Thyroid gland (tissue), 4 donors: ENCODE results near the gene LIMCH1. TPM values are rescaled to one million over a fixed set of nuclear protein-coding genes. Genes with fewer than 3 reads are reported as not detected.

Experiments
- DNase-seq, 2 donors: peaks; one replicate each; pipeline ENCODE4 v3.0.0-alpha.2; 2019
- H3K27ac ChIP-seq, 3 donors: fragments of 200-600 bp; sonication (generic); 1 replicate in 2 of 3; 2 replicates in 1 of 3; pipeline ENCODE4 v1.5.1; 2016 to 2019; ENCODE audit warnings: mild to moderate bottlenecking in 1 of 3, moderate library complexity in 1 of 3
- H3K27me3 ChIP-seq: fragments of 200-600 bp; sonication (generic); one replicate; pipeline ENCODE4 v1.5.1; 2019
- H3K36me3 ChIP-seq, 2 donors: fragments of 200-600 bp; sonication (generic); one replicate each; pipeline ENCODE4 v1.5.1; 2016 to 2019
- H3K4me1 ChIP-seq, 2 donors: fragments of 200-600 bp; sonication (generic); one replicate each; pipeline ENCODE4 v1.5.1; 2017 to 2019
- H3K4me3 ChIP-seq, 3 donors: fragments of 200-600 bp; sonication (generic); replicated peaks in 1 of 3; 1 replicate in 2 of 3; 2 replicates in 1 of 3; pipeline ENCODE4 v1.5.1; 2016; ENCODE audit warnings: mild to moderate bottlenecking in 1 of 3
- H3K9me3 ChIP-seq: fragments of 200-600 bp; sonication (generic); one replicate; pipeline ENCODE4 v1.5.1; 2017
- POLR2A ChIP-seq, 2 donors: fragments of 450-650 bp; IDR thresholded peaks; one replicate each; pipeline ENCODE4 v1.6.1; 2017; ENCODE audit warnings: antibody characterized with exemption in 2 of 2, mild to moderate bottlenecking in 2 of 2, moderate library complexity in 1 of 2
- WGBS, 2 donors: methylation state at CpG; one replicate each; pipeline ENCODE4 v1.1.5; 2017; 5-methylcytosine and 5-hydroxymethylcytosine counted together
- intact Hi-C: fragments of 100-400 bp; cut with DNase I; formaldehyde crosslinking; loops from one replicate; pipeline ENCODE4 v1.15.1; 2023
- total RNA-seq, 4 donors: library from RNA; depleted of rRNA; stranded (reverse); fragments of >200 nt; gene quantifications; one replicate each; pipeline ENCODE4 v1.2.3, GENCODE V29; 2016
- TF ChIP-seq, protein P1 (sequence below), 6 experiments: fragments of 200-600 bp in 3 of 6; fragments of 450-650 bp in 3 of 6; sonication (generic) in 3 of 6; IDR thresholded peaks; one replicate each; pipeline ENCODE4 v1.5.1; 2016 to 2019; ENCODE audit warnings: antibody characterized with exemption in 6 of 6, mild to moderate bottlenecking in 2 of 6, inconsistent platforms in 1 of 6, moderate library complexity in 1 of 6

LIMCH1 gene
- total RNA-seq, 4 donors from 2014 or later: 136 to 267 (median 156) TPM

- intact Hi-C loops: no loop called here
- DNase-seq: no peak
- no peaks in the 10 kb centered on the region for H3K36me3 ChIP-seq
- no peak overlapping the region for H3K27ac ChIP-seq
- no peaks in the 10 kb centered on the region for H3K27me3 ChIP-seq
- WGBS, 2 donors: 86 to 91% methylated on average over 1 of the region's 1 CpG
- H3K4me3 ChIP-seq: no peak overlapping the region
- no peaks in the 10 kb centered on the region for H3K9me3 ChIP-seq
- no peak for TF ChIP-seq POLR2A (IDR thresholded peaks at IDR 0.05)
- TF ChIP-seq, protein P1, sequence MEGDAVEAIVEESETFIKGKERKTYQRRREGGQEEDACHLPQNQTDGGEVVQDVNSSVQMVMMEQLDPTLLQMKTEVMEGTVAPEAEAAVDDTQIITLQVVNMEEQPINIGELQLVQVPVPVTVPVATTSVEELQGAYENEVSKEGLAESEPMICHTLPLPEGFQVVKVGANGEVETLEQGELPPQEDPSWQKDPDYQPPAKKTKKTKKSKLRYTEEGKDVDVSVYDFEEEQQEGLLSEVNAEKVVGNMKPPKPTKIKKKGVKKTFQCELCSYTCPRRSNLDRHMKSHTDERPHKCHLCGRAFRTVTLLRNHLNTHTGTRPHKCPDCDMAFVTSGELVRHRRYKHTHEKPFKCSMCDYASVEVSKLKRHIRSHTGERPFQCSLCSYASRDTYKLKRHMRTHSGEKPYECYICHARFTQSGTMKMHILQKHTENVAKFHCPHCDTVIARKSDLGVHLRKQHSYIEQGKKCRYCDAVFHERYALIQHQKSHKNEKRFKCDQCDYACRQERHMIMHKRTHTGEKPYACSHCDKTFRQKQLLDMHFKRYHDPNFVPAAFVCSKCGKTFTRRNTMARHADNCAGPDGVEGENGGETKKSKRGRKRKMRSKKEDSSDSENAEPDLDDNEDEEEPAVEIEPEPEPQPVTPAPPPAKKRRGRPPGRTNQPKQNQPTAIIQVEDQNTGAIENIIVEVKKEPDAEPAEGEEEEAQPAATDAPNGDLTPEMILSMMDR (IDR thresholded peaks at IDR 0.05): no peak
- H3K4me1 ChIP-seq: peaks cover 0 to 4% of the 10 kb centered on the region in 2 donors
Measured at GRCh38 chr4:41556526-41556925, 18.6 kb downstream of the LIMCH1 start.

- no peaks in the 10 kb centered on the region for H3K4me1 ChIP-seq
- intact Hi-C loops: no loop called here
- DNase-seq: no peak
- H3K27ac ChIP-seq: no peak overlapping the region
- TF ChIP-seq, protein P1 (IDR thresholded peaks at IDR 0.05): no peak
- no peak for TF ChIP-seq POLR2A (IDR thresholded peaks at IDR 0.05)
- no peaks in the 10 kb centered on the region for H3K9me3 ChIP-seq
- no peaks in the 10 kb centered on the region for H3K36me3 ChIP-seq
- WGBS, 2 donors: 72 to 86% methylated on average over 2 of the region's 2 CpGs
- no peak overlapping the region for H3K4me3 ChIP-seq
- H3K27me3 ChIP-seq: no peaks in the 10 kb centered on the region
Measured at GRCh38 chr4:41559940-41560516, 22.1 kb downstream of the LIMCH1 start.

DNA sequence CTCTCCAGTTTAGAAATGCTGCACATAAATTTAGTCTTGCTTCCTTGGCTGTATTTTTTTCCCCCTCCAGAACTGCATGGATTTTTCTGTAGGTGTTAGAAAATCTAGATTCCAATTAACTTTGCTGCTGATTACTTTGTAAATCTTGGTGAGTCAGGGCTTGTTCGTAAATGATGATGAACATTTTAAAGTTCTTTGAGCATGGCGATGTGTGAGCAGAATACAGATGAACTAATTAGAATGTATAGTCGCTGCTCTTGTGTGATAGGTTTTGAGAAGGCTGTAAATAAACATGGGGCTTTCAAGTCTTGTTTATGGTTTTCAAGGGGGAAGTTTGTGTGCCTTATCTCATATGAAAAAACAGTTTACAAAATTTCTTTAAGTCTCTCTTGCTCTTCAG is 23.3 kb downstream of the LIMCH1 start:
- TF ChIP-seq POLR2A (IDR thresholded peaks at IDR 0.05): no peak
- TF ChIP-seq, protein P1 (IDR thresholded peaks at IDR 0.05): no peak
- intact Hi-C loops: no loop called here
- Histone ChIP-seq H3K4me1 (no peaks in the 10 kb centered on the region), H3K27me3 (no peaks in the 10 kb centered on the region), H3K36me3 (no peaks in the 10 kb centered on the region), H3K4me3 (no peak overlapping the region), H3K27ac (no peak overlapping the region), H3K9me3 (no peaks in the 10 kb centered on the region)
- no peak for DNase-seq
- WGBS, 2 donors: 96 to 97% methylated on average over 3 of the region's 3 CpGs

DNA sequence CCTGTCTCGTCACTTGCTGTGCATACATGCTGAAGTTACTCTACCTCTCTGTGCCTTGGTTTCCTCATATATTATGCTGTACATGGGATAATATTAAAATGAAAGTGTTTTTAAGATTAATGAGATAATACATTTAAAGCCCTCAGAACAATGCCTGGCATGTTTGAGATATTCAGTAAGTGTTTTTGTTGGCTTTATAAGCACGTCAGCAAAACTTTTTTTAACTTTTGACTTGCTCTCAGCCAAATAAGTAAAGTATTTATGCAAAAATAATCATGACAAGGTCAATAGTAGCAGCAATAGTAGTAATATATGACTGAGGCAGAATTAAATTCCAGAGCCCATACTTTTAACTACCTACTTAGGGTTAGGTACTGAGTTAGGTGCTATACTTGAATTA is 29.2 kb downstream of the LIMCH1 start:
- Histone ChIP-seq H3K27ac (no peak overlapping the region), H3K27me3 (no peaks in the 10 kb centered on the region), H3K4me1 (peaks cover 0 to 15% of the 10 kb centered on the region in 2 donors), H3K36me3 (no peaks in the 10 kb centered on the region), H3K9me3 (no peaks in the 10 kb centered on the region), H3K4me3 (no peak overlapping the region)
- intact Hi-C loops: no loop called here
- TF ChIP-seq POLR2A (IDR thresholded peaks at IDR 0.05): no peak
- TF ChIP-seq, protein P1 (IDR thresholded peaks at IDR 0.05): no peak
- no peak for DNase-seq
- WGBS, 2 donors: 93 to 95% methylated on average over 2 of the region's 2 CpGs

GRCh38 chr4:41568363-41568762 is 30.4 kb downstream of the LIMCH1 start:
- Histone ChIP-seq H3K9me3 (no peaks in the 10 kb centered on the region), H3K4me1 (peaks cover 0 to 15% of the 10 kb centered on the region in 2 donors), H3K4me3 (no peak overlapping the region), H3K36me3 (no peaks in the 10 kb centered on the region), H3K27ac (no peak overlapping the region), H3K27me3 (no peaks in the 10 kb centered on the region)
- intact Hi-C loops: no loop called here
- TF ChIP-seq, protein P1 (IDR thresholded peaks at IDR 0.05): no peak
- TF ChIP-seq POLR2A (IDR thresholded peaks at IDR 0.05): no peak
- 98% methylated on average over 5 of the region's 5 CpGs for WGBS, 2 donors
- DNase-seq: no peak
